Psoas muscle (tissue), 8 donors: ENCODE data around the gene ODC1. TPM values are rescaled to one million over a fixed set of nuclear protein-coding genes. Genes with fewer than 3 reads are reported as not detected.
A peak's percentile ranks its signal among the peaks of the same experiment; 100 is the strongest.

Source experiments
- ATAC-seq, 4 donors: fragments of 200-7000 bp; cut with Tn5 transposase; one replicate each; pipeline ENCODE4 v1.9.1; 2020; ENCODE audit warnings: moderate library complexity in 3 of 4, mild to moderate bottlenecking in 2 of 4
- DNase-seq, 2 donors: peaks; one replicate each; pipeline ENCODE4 v3.0.0-alpha.2; 2020
- H3K27ac ChIP-seq: fragments of 200-600 bp; one replicate; pipeline ENCODE4 v1.8.0; 2022
- H3K27me3 ChIP-seq, 3 donors: fragments of 200-600 bp in 1 of 3; one replicate each; pipeline versions ENCODE4 v1.6.1 to v1.8.0; 2013 to 2022; ENCODE audit warnings: low read length in 2 of 3, mild to moderate bottlenecking in 2 of 3, moderate library complexity in 1 of 3; ENCODE audit not compliant: insufficient read depth in 3 of 3
- H3K36me3 ChIP-seq, 2 donors: fragments of 200-600 bp in 1 of 2; one replicate each; pipeline versions ENCODE4 v1.6.1 to v1.8.0; 2013 to 2022; ENCODE audit warnings: low read depth in 1 of 2, mild to moderate bottlenecking in 1 of 2, moderate library complexity in 1 of 2; ENCODE audit not compliant: insufficient read depth in 1 of 2
- H3K4me1 ChIP-seq: fragments of 200-600 bp; one replicate; pipeline ENCODE4 v1.8.0; 2022
- H3K4me3 ChIP-seq: fragments of 200-600 bp; one replicate; pipeline ENCODE4 v1.8.0; 2022; ENCODE audit warnings: mild to moderate bottlenecking
- H3K9me3 ChIP-seq: fragments of 200-600 bp; one replicate; pipeline ENCODE4 v1.8.0; 2022
- CTCF ChIP-seq: fragments of 200-600 bp; IDR thresholded peaks from one replicate; pipeline ENCODE4 v1.8.0; 2022; ENCODE audit warnings: antibody characterized with exemption
- WGBS, 3 donors: extraction: QIAGEN DNeasy Blood & Tissue Kit; methylation state at CpG; one replicate each; pipeline versions ENCODE4 v1.1.6 to v1.1.7; 2013; 5-methylcytosine and 5-hydroxymethylcytosine counted together
- intact Hi-C, 2 donors: fragments of 100-400 bp; cut with DNase I; formaldehyde crosslinking; loops; one replicate each; pipeline versions ENCODE4 v1.11.0 to v1.14.2; 2022
- polyA plus RNA-seq, 3 donors: library from polyadenylated mRNA; stranded (reverse); fragments of 200-250 nt; gene quantifications; one replicate each; pipeline ENCODE4 v1.2.3, GENCODE V29; 2013
- total RNA-seq, 4 donors: library from RNA; stranded (reverse); fragmentation: NEBNext Ultra II Directional in 2 of 4; extraction: Animal tissue kit (Norgen Biotek cat#: 25700) in 2 of 4; gene quantifications; one replicate each; pipeline versions ENCODE4 v1.2.1 to v1.2.4, GENCODE V29; 2021 to 2023
- donor health status: healthy with polysubstance abuse.
- donor health status: DM: no; HTN: no; CAD: no; lungs with moderate emphysema.
- donor health status: Bipolar disorder and iron deficiency.
- donor health status: healthy.
- donor health status: DM: yes; HTN: yes; CAD: no.
- donor health status: DM: no; HTN: no; CAD: no.
- donor health status: DM: no; HTN: no; CAD: no.
- donor health status: DM: yes; HTN: yes; CAD: no.

The ODC1 gene
- total and polyA plus RNA-seq, 7 donors, result 56.8 to 226 (median 106) TPM

GRCh38 chr2:10471955-10472354, 23.8 kb upstream of the ODC1 start:
- H3K27ac ChIP-seq, result no peak overlapping the region
- intact Hi-C loops, result no loop called here
- TF ChIP-seq CTCF, result no peak
- no peaks in the 10 kb centered on the region for H3K36me3 ChIP-seq
- no peaks in the 10 kb centered on the region for H3K27me3 ChIP-seq
- DNase-seq (no peak), ATAC-seq (no peak)
- 87 to 93% (median 87%) methylated on average over 2 of the region's 2 CpGs for WGBS, 3 donors
- H3K9me3 ChIP-seq, result no peaks in the 10 kb centered on the region
- H3K4me3 ChIP-seq, result no peak overlapping the region
- no peaks in the 10 kb centered on the region for H3K4me1 ChIP-seq

GRCh38 chr2:10471046-10471571, 23.0 kb upstream of the ODC1 start:
- no peak for TF ChIP-seq CTCF
- intact Hi-C loops, result no loop called here
- Histone ChIP-seq H3K27me3 (no peaks in the 10 kb centered on the region), H3K36me3 (no peaks in the 10 kb centered on the region), H3K9me3 (no peaks in the 10 kb centered on the region), H3K4me3 (no peak overlapping the region), H3K27ac (no peak overlapping the region), H3K4me1 (no peaks in the 10 kb centered on the region)
- ATAC-seq (no peak), DNase-seq (no peak)
- 85 to 87% (median 86%) methylated on average over 15 of the region's 15 CpGs for WGBS, 3 donors

GRCh38 chr2:10469955-10470608, 22.0 kb upstream of the ODC1 start:
- Histone ChIP-seq H3K27ac (no peak overlapping the region), H3K9me3 (no peaks in the 10 kb centered on the region), H3K4me1 (no peaks in the 10 kb centered on the region), H3K36me3 (no peaks in the 10 kb centered on the region), H3K4me3 (no peak overlapping the region), H3K27me3 (no peaks in the 10 kb centered on the region)
- intact Hi-C loops, result no loop called here
- WGBS, 3 donors, result 43 to 48% (median 47%) methylated on average over 12 of the region's 12 CpGs
- ATAC-seq (peak; percentile 25 to 81 (median 43)), DNase-seq (no peak)
- no peak for TF ChIP-seq CTCF

- no peak overlapping the region for H3K27ac ChIP-seq
- no peaks in the 10 kb centered on the region for H3K4me1 ChIP-seq
- H3K4me3 ChIP-seq, result no peak overlapping the region
- H3K9me3 ChIP-seq, result no peaks in the 10 kb centered on the region
- intact Hi-C loops, result no loop called here
- ATAC-seq, result no peak
- TF ChIP-seq CTCF, result no peak
- no peak for DNase-seq
- 91 to 98% (median 97%) methylated on average over 3 to 4 of the region's 4 CpGs for WGBS, 3 donors
- no peaks in the 10 kb centered on the region for H3K36me3 ChIP-seq
- H3K27me3 ChIP-seq, result no peaks in the 10 kb centered on the region
These were observed 21.2 kb upstream of the ODC1 start for GRCh38 chr2:10469301-10469700.

GRCh38 chr2:10467401-10467800, 19.3 kb upstream of the ODC1 start:
- intact Hi-C loops, result no loop called here
- DNase-seq (no peak), ATAC-seq (no peak)
- H3K27me3 ChIP-seq, result no peaks in the 10 kb centered on the region
- H3K9me3 ChIP-seq, result no peaks in the 10 kb centered on the region
- no peak overlapping the region for H3K27ac ChIP-seq
- no peak overlapping the region for H3K4me3 ChIP-seq
- H3K4me1 ChIP-seq, result no peaks in the 10 kb centered on the region
- TF ChIP-seq CTCF, result no peak
- 80 to 83% (median 81%) methylated on average over 15 of the region's 15 CpGs for WGBS, 3 donors
- H3K36me3 ChIP-seq, result no peaks in the 10 kb centered on the region
